HEK293 (cell line): ENCODE measurements around the gene HOXD3.

ENCODE experiments used
- CTCF ChIA-PET: fragments of 350-600 bp; formaldehyde crosslinking; extraction: SDS; loops from one replicate; lab custom pipeline; 2021; ENCODE audit warnings: antibody characterized with exemption; lab: Yijun Ruan, JAX
- POLR2A ChIA-PET: fragments of 300-600 bp; formaldehyde crosslinking; extraction: SDS; loops from one replicate; lab custom pipeline; 2020; ENCODE audit warnings: antibody characterized with exemption, inconsistent platforms; lab: Yijun Ruan, JAX
- H3K27ac ChIP-seq: fragments of 200-500 bp; sonication (Bioruptor generic); 2 replicates; pipeline ENCODE4 v1.5.1; 2014; ENCODE audit warnings: low read depth, low read length, control low read depth, inconsistent platforms; ENCODE audit errors: extremely low read depth
- H3K36me3 ChIP-seq, 2 experiments: fragments of 200-500 bp in 1 of 2; sonication (Bioruptor generic) in 1 of 2; 1 replicate in 1 of 2; 2 replicates in 1 of 2; pipeline ENCODE4 v1.5.1; 2014 to 2017; ENCODE audit warnings: inconsistent platforms in 2 of 2, low read length in 2 of 2; ENCODE audit not compliant: control insufficient read depth in 2 of 2, insufficient read depth in 1 of 2
- H3K4me1 ChIP-seq: fragments of 200-500 bp; sonication (Bioruptor generic); 2 replicates; pipeline ENCODE4 v1.5.1; 2014; ENCODE audit warnings: mild to moderate bottlenecking, low read length, inconsistent platforms; ENCODE audit not compliant: control insufficient read depth, insufficient read depth
- H3K4me3 ChIP-seq: 2 replicates; pipeline ENCODE4 v1.5.1; 2011; ENCODE audit warnings: low read depth, mild to moderate bottlenecking, control low read depth, low read length, moderate library complexity
- H3K9me3 ChIP-seq: fragments of 200-500 bp; sonication (Bioruptor generic); 2 replicates; pipeline ENCODE4 v1.5.1; 2014; ENCODE audit warnings: low read depth, low read length, inconsistent platforms; ENCODE audit not compliant: control insufficient read depth, insufficient read depth
- EGR2 ChIP-seq: fragments of 450-650 bp; formaldehyde crosslinking; IDR thresholded peaks from 2 replicates; pipeline ENCODE4 v1.5.1; 2016; ENCODE audit warnings: low read depth, missing biosample characterization, missing genetic modification characterization
- KLF7 ChIP-seq: fragments of 450-650 bp; formaldehyde crosslinking; IDR thresholded peaks from 2 replicates; pipeline ENCODE4 v1.5.1; 2016; ENCODE audit warnings: missing biosample characterization, missing genetic modification characterization, borderline replicate concordance
- KLF8 ChIP-seq: fragments of 450-650 bp; formaldehyde crosslinking; IDR thresholded peaks from 2 replicates; pipeline ENCODE4 v1.5.1; 2016; ENCODE audit warnings: missing biosample characterization, missing genetic modification characterization
- KLF9 ChIP-seq: fragments of 450-650 bp; formaldehyde crosslinking; IDR thresholded peaks from 2 replicates; pipeline ENCODE4 v1.5.1; 2016; ENCODE audit warnings: missing biosample characterization, missing genetic modification characterization, low read depth
- PRDM1 ChIP-seq: fragments of 450-650 bp; formaldehyde crosslinking; IDR thresholded peaks from 2 replicates; pipeline ENCODE4; 2016; ENCODE audit warnings: missing biosample characterization, missing genetic modification characterization
- PRDM6 ChIP-seq: fragments of 450-650 bp; formaldehyde crosslinking; IDR thresholded peaks from 2 replicates; pipeline ENCODE4 v1.5.1; 2017; ENCODE audit warnings: missing biosample characterization, missing genetic modification characterization
- SALL2 ChIP-seq: fragments of 450-650 bp; formaldehyde crosslinking; IDR thresholded peaks from 2 replicates; pipeline ENCODE4 v1.5.0; 2017; ENCODE audit warnings: missing biosample characterization, mild to moderate bottlenecking, missing genetic modification characterization, borderline replicate concordance
- ZBTB17 ChIP-seq: fragments of 450-650 bp; formaldehyde crosslinking; IDR thresholded peaks from 2 replicates; pipeline ENCODE4 v1.5.1; 2016; ENCODE audit warnings: missing biosample characterization, missing genetic modification characterization
- ZBTB21 ChIP-seq: fragments of 450-650 bp; formaldehyde crosslinking; IDR thresholded peaks from 2 replicates; pipeline ENCODE4 v1.5.1; 2017; ENCODE audit warnings: missing biosample characterization, missing genetic modification characterization
- ZEB2 ChIP-seq: fragments of 450-650 bp; formaldehyde crosslinking; IDR thresholded peaks from 2 replicates; pipeline ENCODE4 v1.5.1; 2016; ENCODE audit warnings: missing biosample characterization, missing genetic modification characterization
- ZFP69B ChIP-seq: fragments of 450-650 bp; formaldehyde crosslinking; IDR thresholded peaks from 2 replicates; pipeline ENCODE4 v1.5.1; 2016; ENCODE audit warnings: missing biosample characterization, missing genetic modification characterization
- ZNF140 ChIP-seq: fragments of 450-650 bp; formaldehyde crosslinking; IDR thresholded peaks from 2 replicates; pipeline ENCODE4 v1.5.1; 2016; ENCODE audit warnings: missing biosample characterization, missing genetic modification characterization
- ZNF155 ChIP-seq: fragments of 450-650 bp; formaldehyde crosslinking; IDR thresholded peaks from 2 replicates; pipeline ENCODE4 v1.5.1; 2016; ENCODE audit warnings: missing biosample characterization, missing genetic modification characterization
- ZNF175 ChIP-seq: fragments of 450-650 bp; formaldehyde crosslinking; IDR thresholded peaks from 2 replicates; pipeline ENCODE4 v1.5.1; 2016; ENCODE audit warnings: missing biosample characterization, missing genetic modification characterization
- ZNF221 ChIP-seq: fragments of 450-650 bp; formaldehyde crosslinking; IDR thresholded peaks from 2 replicates; pipeline ENCODE4 v1.5.1; 2017; ENCODE audit warnings: missing biosample characterization, missing genetic modification characterization, borderline replicate concordance
- ZNF274 ChIP-seq, 2 experiments: fragments of 200-500 bp in 1 of 2; fragments of 450-650 bp in 1 of 2; sonication (Bioruptor generic) in 1 of 2; formaldehyde crosslinking in 1 of 2; IDR thresholded peaks; 2 replicates each; pipeline versions ENCODE4 v1.5.1 to v1.6.1; 2014 to 2016; ENCODE audit warnings: borderline replicate concordance in 1 of 2, inconsistent platforms in 1 of 2, low read length in 1 of 2, missing biosample characterization in 1 of 2, missing genetic modification characterization in 1 of 2
- ZNF292 ChIP-seq: fragments of 450-650 bp; formaldehyde crosslinking; IDR thresholded peaks from 2 replicates; pipeline ENCODE4 v1.5.1; 2016; ENCODE audit warnings: low read depth, missing biosample characterization, missing genetic modification characterization, borderline replicate concordance
- ZNF311 ChIP-seq: fragments of 450-650 bp; formaldehyde crosslinking; IDR thresholded peaks from 2 replicates; pipeline ENCODE4 v1.5.1; 2017; ENCODE audit warnings: missing biosample characterization, missing genetic modification characterization, borderline replicate concordance
- ZNF510 ChIP-seq: fragments of 450-650 bp; formaldehyde crosslinking; IDR thresholded peaks from 2 replicates; pipeline ENCODE4 v1.5.1; 2018; ENCODE audit warnings: mild to moderate bottlenecking, missing genetic modification characterization, missing biosample characterization; ENCODE audit not compliant: insufficient replicate concordance
- ZNF518A ChIP-seq: fragments of 450-650 bp; formaldehyde crosslinking; conservative IDR thresholded peaks from 2 replicates; pipeline ENCODE4 v1.5.1; 2016; ENCODE audit warnings: low read depth, missing biosample characterization, missing genetic modification characterization
- ZNF530 ChIP-seq: fragments of 450-650 bp; formaldehyde crosslinking; IDR thresholded peaks from 2 replicates; pipeline ENCODE4 v1.5.1; 2016; ENCODE audit warnings: low read depth, missing biosample characterization, missing genetic modification characterization
- ZNF585B ChIP-seq: fragments of 450-650 bp; formaldehyde crosslinking; IDR thresholded peaks from 2 replicates; pipeline ENCODE4 v1.5.1; 2016; ENCODE audit warnings: missing biosample characterization, missing genetic modification characterization

HOXD3 gene

DNA sequence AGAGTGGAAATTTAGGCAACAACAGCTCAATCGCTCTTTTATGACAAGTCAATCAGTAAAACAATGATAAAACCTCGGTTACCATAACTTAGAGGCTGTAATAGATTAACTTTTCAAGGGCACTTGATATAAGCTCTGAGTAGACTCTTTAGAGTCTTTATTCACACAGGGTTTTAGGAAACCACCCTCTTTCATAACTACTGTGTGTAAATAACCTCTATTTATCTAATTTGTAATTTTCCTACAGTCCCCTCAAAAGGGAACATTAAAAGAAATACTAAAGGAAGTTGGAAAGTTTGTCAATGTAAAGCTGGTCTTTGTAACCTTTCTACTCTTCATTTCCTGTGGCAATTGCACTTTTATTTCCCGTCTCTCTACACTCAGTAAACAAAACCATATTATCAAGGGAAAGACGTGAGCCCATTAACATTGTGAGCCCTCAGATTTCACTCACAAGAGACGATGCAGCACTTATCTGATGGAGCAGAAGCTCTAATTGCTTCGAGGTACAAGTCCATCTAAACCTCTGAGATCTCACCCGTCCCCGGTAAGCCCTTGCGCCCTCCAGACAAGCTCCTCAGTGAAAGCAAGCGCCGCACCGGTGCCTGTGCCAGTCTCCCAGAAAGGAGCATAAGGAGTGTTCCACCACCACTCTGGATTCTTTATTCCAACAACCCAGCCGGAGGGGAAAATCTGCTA is 30.2 kb downstream of the HOXD3 start:
- TF ChIP-seq ZNF585B (tag by site-specific recombination), result no peak
- TF ChIP-seq PRDM1 (tag by site-specific recombination), result peak; percentile 57
- 0 out of 2 replicates have a peak, but pooled peaks have one; percentile 6 for TF ChIP-seq PRDM6 (tag by site-specific recombination)
- Histone ChIP-seq H3K36me3 (no peaks in the 10 kb centered on the region), H3K4me3 (peak overlapping the region; percentile 56), H3K27ac (peak overlapping the region; percentile 69; the same call in 1 of the 2 replicates), H3K4me1 (peaks cover 3% of the 10 kb centered on the region; the same call in 1 of the 2 replicates), H3K9me3 (no peaks in the 10 kb centered on the region)
- ChIA-PET CTCF (interaction anchor here (0.8 to 1.3 kb wide), 2 partner anchors 47 to 60 kb away, joined by 3 to 4 read pairs; no protein-coding TSS in a partner anchor), POLR2A (interaction anchor here (1.6 kb wide), 1 partner anchor 10 kb away, joined by 3 read pairs; no protein-coding TSS in a partner anchor)

DNA sequence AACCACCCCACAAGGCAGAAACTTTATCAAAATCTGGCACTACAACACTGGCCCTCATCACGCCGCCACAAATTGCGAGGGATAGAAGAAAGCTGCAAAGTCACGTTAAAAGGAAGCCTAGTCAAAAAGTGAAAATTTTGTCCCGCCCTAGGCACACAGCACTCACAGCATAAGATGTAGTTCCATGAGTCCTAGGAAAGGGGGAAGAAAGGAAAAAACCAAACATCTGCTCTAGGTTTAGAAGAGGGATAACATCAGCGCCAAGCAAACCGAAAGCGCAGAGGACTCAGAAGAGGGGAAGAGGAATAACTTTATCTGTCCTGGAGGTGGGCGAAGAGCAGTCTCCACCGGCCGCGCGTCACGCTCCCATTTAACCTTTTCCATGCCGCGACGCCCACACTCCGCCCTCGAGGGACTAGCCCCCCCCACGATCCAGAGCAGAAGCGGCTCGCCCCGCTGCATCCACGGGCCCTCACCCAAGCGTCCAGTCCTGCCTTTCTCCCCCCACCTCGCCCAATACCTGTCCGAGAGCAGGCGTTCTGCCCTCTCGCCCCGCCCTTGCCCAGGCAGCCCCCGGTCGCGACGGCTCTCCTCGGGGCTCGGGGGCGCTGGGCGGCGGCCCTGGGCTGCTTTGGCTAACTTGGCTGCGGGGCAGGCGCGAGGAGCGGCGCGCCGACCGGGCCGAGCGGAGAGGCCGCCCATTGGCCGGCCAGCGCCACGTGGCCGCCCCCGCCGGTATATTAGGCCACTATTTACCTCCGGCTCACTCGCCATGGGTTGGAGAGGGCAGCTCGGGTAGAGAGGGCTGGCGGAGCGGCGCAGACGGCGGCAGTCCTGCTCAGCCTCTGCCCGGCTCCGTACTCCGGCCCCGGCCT is 31.0 kb downstream of the HOXD3 start, which contains the start of gene HOXD1:
TSS of gene HOXD1 (plus strand) at position 770 of the 875 bp plus-strand sequence. CDS start 134 bp downstream, outside the sequence.
- H3K9me3 ChIP-seq, result no peaks in the 10 kb centered on the region
- peak within 1 kb of the TSS; percentile 69; the same call in 1 of the 2 replicates for H3K27ac ChIP-seq
- H3K4me1 ChIP-seq, result peaks cover 9% of the 10 kb centered on the region
- ChIA-PET CTCF (interaction anchor here (0.8 to 1.3 kb wide), 2 partner anchors 9 to 48 kb away, joined by 3 to 4 read pairs; no protein-coding TSS in a partner anchor), POLR2A (interaction anchor here (0.6 to 1.6 kb wide), 3 partner anchors 9 to 267 kb away, joined by 3 to 4 read pairs (median 3); no protein-coding TSS in a partner anchor)
- peak within 1 kb of the TSS; percentile 56 for H3K4me3 ChIP-seq
- no peaks in the 10 kb centered on the region for H3K36me3 ChIP-seq
- no peak for TF ChIP-seq ZNF530 (tag by site-specific recombination)
- TF ChIP-seq ZNF221 (tag by site-specific recombination), result no peak
- TF ChIP-seq ZNF274 (IDR thresholded peaks at IDR 0.05; ENCODE audit: low read length), result no peak
- TF ChIP-seq ZNF274 (tag by site-specific recombination; IDR thresholded peaks at IDR 0.05; ENCODE audit: borderline replicate concordance), result no peak
- no peak for TF ChIP-seq ZNF155 (tag by site-specific recombination)
- TF ChIP-seq ZBTB21 (tag by site-specific recombination), result peak; percentile 20; the same call in 1 of the 2 replicates
- TF ChIP-seq ZNF518A (tag by site-specific recombination), result 0 out of 2 replicates have a peak, but pooled peaks have one; percentile 27
- TF ChIP-seq KLF9 (tag by site-specific recombination), result peak; percentile 32
- peak; percentile 94 for TF ChIP-seq EGR2
- no peak for TF ChIP-seq ZNF510 (tag by site-specific recombination)
- TF ChIP-seq ZNF292, result no peak
- no peak for TF ChIP-seq PRDM6 (tag by site-specific recombination)
- no peak for TF ChIP-seq ZNF175
- TF ChIP-seq KLF7 (tag by site-specific recombination), result 0 out of 2 replicates have a peak, but pooled peaks have one; percentile 49
- TF ChIP-seq ZEB2 (tag by site-specific recombination), result 0 out of 2 replicates have a peak, but pooled peaks have one; percentile 30
- TF ChIP-seq SALL2 (tag by site-specific recombination), result no peak
- peak; percentile 77 for TF ChIP-seq KLF8 (tag by site-specific recombination)
- TF ChIP-seq ZNF140 (tag by site-specific recombination), result no peak
- peak; percentile 91 for TF ChIP-seq ZBTB17 (tag by site-specific recombination)
- no peak for TF ChIP-seq ZNF311 (tag by site-specific recombination)
- no peak for TF ChIP-seq ZFP69B (tag by site-specific recombination)
